Liver (tissue), 9 donors: ENCODE measurements around the gene PGLYRP2. TPM values are rescaled to one million over a fixed set of nuclear protein-coding genes. Genes with fewer than 3 reads are reported as not detected.

ENCODE experiments used
- DNase-seq: peaks from one replicate; pipeline ENCODE4 v3.0.0-alpha.2; 2017; ENCODE audit warnings: low spot score
- H3K27ac ChIP-seq, 2 donors: one replicate each; pipeline ENCODE4 v1.7.0; 2013; ENCODE audit warnings: inconsistent platforms in 2 of 2, low read length in 2 of 2, control low read depth in 1 of 2, low read depth in 1 of 2, mild to moderate bottlenecking in 1 of 2
- H3K27me3 ChIP-seq, 4 donors: one replicate each; pipeline versions ENCODE4 v1.6.1 to v1.7.0; 2013; ENCODE audit warnings: low read length in 3 of 4, inconsistent platforms in 1 of 4, mild to moderate bottlenecking in 1 of 4, moderate library complexity in 1 of 4; ENCODE audit not compliant: control insufficient read depth in 4 of 4, insufficient read depth in 4 of 4
- H3K36me3 ChIP-seq, 4 donors: one replicate each; pipeline versions ENCODE4 v1.6.1 to v1.7.0; 2013; ENCODE audit warnings: low read length in 3 of 4, mild to moderate bottlenecking in 3 of 4, low read depth in 1 of 4, moderate library complexity in 1 of 4; ENCODE audit not compliant: control insufficient read depth in 4 of 4, insufficient read depth in 3 of 4
- H3K4me1 ChIP-seq, 4 donors: one replicate each; pipeline versions ENCODE4 v1.6.1 to v1.7.0; 2013; ENCODE audit warnings: low read length in 3 of 4, mild to moderate bottlenecking in 3 of 4, moderate library complexity in 1 of 4; ENCODE audit not compliant: control insufficient read depth in 4 of 4, insufficient read depth in 4 of 4
- H3K4me3 ChIP-seq, 3 donors: one replicate each; pipeline versions ENCODE4 v1.6.1 to v1.7.0; 2013; ENCODE audit warnings: low read length in 3 of 3, control low read depth in 1 of 3, low read depth in 1 of 3, mild to moderate bottlenecking in 1 of 3
- H3K9ac ChIP-seq, 2 donors: one replicate each; pipeline ENCODE4 v1.7.0; 2013; ENCODE audit warnings: low read length in 2 of 2, mild to moderate bottlenecking in 2 of 2, moderate library complexity in 2 of 2, control low read depth in 1 of 2, low read depth in 1 of 2
- H3K9me3 ChIP-seq, 4 donors: one replicate each; pipeline versions ENCODE4 v1.6.1 to v1.7.0; 2013; ENCODE audit warnings: low read length in 3 of 4; ENCODE audit not compliant: control insufficient read depth in 4 of 4
- CTCF ChIP-seq: fragments of 150-350 bp; IDR thresholded peaks from 2 replicates; pipeline ENCODE4 v1.5.1; 2017; ENCODE audit warnings: improper control_type of control experiment, low read depth, low read length; ENCODE audit not compliant: missing input control
- HNF4A ChIP-seq, 2 donors: conservative IDR thresholded peaks; 2 replicates each; pipeline ENCODE4 v1.6.1; 2016; ENCODE audit warnings: antibody characterized with exemption in 2 of 2, mild to moderate bottlenecking in 2 of 2
- HNF4G ChIP-seq: IDR thresholded peaks from 2 replicates; pipeline ENCODE4 v1.6.1; 2016; ENCODE audit warnings: antibody characterized with exemption
- REST ChIP-seq: IDR thresholded peaks from 2 replicates; pipeline ENCODE4 v1.6.1; 2016; ENCODE audit warnings: antibody characterized with exemption, mild to moderate bottlenecking
- RXRA ChIP-seq, 2 donors: IDR thresholded peaks; 2 replicates each; pipeline ENCODE4 v1.6.1; 2017 to 2018; ENCODE audit warnings: antibody characterized with exemption in 2 of 2, mild to moderate bottlenecking in 1 of 2
- SP1 ChIP-seq: IDR thresholded peaks from 2 replicates; pipeline ENCODE4 v1.6.1; 2018; ENCODE audit warnings: antibody characterized with exemption, mild to moderate bottlenecking
- TAF1 ChIP-seq: conservative IDR thresholded peaks from 2 replicates; pipeline ENCODE4 v1.6.1; 2016; ENCODE audit warnings: antibody characterized with exemption, mild to moderate bottlenecking
- YY1 ChIP-seq: IDR thresholded peaks from 2 replicates; pipeline ENCODE4 v1.6.1; 2016; ENCODE audit warnings: antibody characterized with exemption, mild to moderate bottlenecking
- ZBTB33 ChIP-seq: IDR thresholded peaks from 2 replicates; pipeline ENCODE4 v1.6.1; 2016; ENCODE audit warnings: antibody characterized with exemption
- WGBS: extraction: QIAGEN DNeasy Blood & Tissue Kit; methylation state at CpG from one replicate; pipeline ENCODE4 v1.1.7; 2013; 5-methylcytosine and 5-hydroxymethylcytosine counted together
- polyA plus RNA-seq, 2 donors: library from polyadenylated mRNA; stranded (reverse) in 1 of 2; unstranded in 1 of 2; fragments of 200-250 nt in 1 of 2; fragments of >200 nt in 1 of 2; fragmentation: Nextera tagmentation in 1 of 2; extraction: Ambion mirVana in 1 of 2; gene quantifications; one replicate each; pipeline versions ENCODE4 v1.2.1 to v1.2.3, GENCODE V29; 2013 to 2015
- total RNA-seq, 2 donors: library from RNA; depleted of rRNA; stranded (reverse); fragments of >200 nt; gene quantifications; one replicate each; pipeline ENCODE4 v1.2.3, GENCODE V29; 2014
- donor health status: healthy.
- donor health status: healthy.
- donor health status: healthy.
- donor health status: healthy.
- donor health status: healthy.

Gene PGLYRP2
- total and polyA plus RNA-seq, 4 donors, result 9.9 to 134 (median 92.4) TPM

- Histone ChIP-seq H3K9me3 (no peaks in the 10 kb centered on the region), H3K36me3 (no peaks in the 10 kb centered on the region), H3K4me1 (peaks cover 12 to 39% (median 23%) of the 10 kb centered on the region in 4 donors), H3K9ac (no peak overlapping the region), H3K4me3 (no peak overlapping the region), H3K27ac (no peak overlapping the region), H3K27me3 (no peaks in the 10 kb centered on the region)
- no peak for DNase-seq
- TF ChIP-seq REST (no peak), HNF4G (peak; percentile 8), HNF4A (conservative IDR thresholded peaks at IDR 0.05) (peak; percentile 61 to 73), RXRA (IDR thresholded peaks at IDR 0.05) (peak; percentile 30 to 55), TAF1 (no peak), ZBTB33 (no peak)
- WGBS, result 31% methylated on average over 14 of the region's 14 CpGs
Measured at GRCh38 chr19:15456441-15456840, 22.9 kb downstream of the PGLYRP2 start.

- Histone ChIP-seq H3K9me3 (no peaks in the 10 kb centered on the region), H3K4me3 (no peak overlapping the region), H3K36me3 (no peaks in the 10 kb centered on the region), H3K9ac (no peak overlapping the region), H3K27ac (no peak overlapping the region), H3K4me1 (peaks cover 12 to 39% (median 23%) of the 10 kb centered on the region in 4 donors), H3K27me3 (no peaks in the 10 kb centered on the region)
- TF ChIP-seq CTCF (no peak), RXRA (IDR thresholded peaks at IDR 0.05) (no peak), YY1 (no peak), SP1 (no peak), HNF4A (conservative IDR thresholded peaks at IDR 0.05) (no peak), ZBTB33 (no peak)
- DNase-seq, result no peak
- 96% methylated on average over 9 of the region's 9 CpGs for WGBS
Measured at GRCh38 chr19:15455996-15456395, 23.3 kb downstream of the PGLYRP2 start.
